HCT116 (cell line): ENCODE results near the gene TEKT4.
"Not testable (repeated sequence)": the region's sequence is repeated elsewhere in the genome, so short reads cannot be mapped to it uniquely, and the experiment has no call there.

ENCODE experiments used
- EZH2 ChIP-seq: fragments of 200-600 bp; sonication (generic); IDR thresholded peaks from 2 replicates; pipeline ENCODE4 v1.6.1; 2017; ENCODE audit warnings: antibody characterized with exemption, mixed run types
- JUND ChIP-seq: IDR thresholded peaks from 2 replicates; pipeline ENCODE4 v1.6.1; 2012
- POLR2AphosphoS5 ChIP-seq: IDR thresholded peaks from 2 replicates; pipeline ENCODE4 v1.6.1; 2011; ENCODE audit warnings: mild to moderate bottlenecking, low read depth, low read length, moderate library complexity
- RAD21 ChIP-seq: IDR thresholded peaks from 2 replicates; pipeline ENCODE4 v1.6.1; 2012; ENCODE audit warnings: low read depth, mild to moderate bottlenecking
- TF ChIP-seq, protein P1 (sequence below), 3 experiments: fragments of 200-600 bp in 1 of 3; sonication (generic) in 1 of 3; IDR thresholded peaks in 2 of 3; conservative IDR thresholded peaks in 1 of 3; 2 replicates each; pipeline ENCODE4 v1.5.1; 2012 to 2017; ENCODE audit warnings: low read depth in 2 of 3, low read length in 2 of 3, antibody characterized with exemption in 1 of 3, borderline replicate concordance in 1 of 3, control low read depth in 1 of 3, mild to moderate bottlenecking in 1 of 3, mixed read lengths in 1 of 3, mixed run types in 1 of 3, moderate library complexity in 1 of 3; ENCODE audit not compliant: insufficient read depth in 1 of 3

DNA sequence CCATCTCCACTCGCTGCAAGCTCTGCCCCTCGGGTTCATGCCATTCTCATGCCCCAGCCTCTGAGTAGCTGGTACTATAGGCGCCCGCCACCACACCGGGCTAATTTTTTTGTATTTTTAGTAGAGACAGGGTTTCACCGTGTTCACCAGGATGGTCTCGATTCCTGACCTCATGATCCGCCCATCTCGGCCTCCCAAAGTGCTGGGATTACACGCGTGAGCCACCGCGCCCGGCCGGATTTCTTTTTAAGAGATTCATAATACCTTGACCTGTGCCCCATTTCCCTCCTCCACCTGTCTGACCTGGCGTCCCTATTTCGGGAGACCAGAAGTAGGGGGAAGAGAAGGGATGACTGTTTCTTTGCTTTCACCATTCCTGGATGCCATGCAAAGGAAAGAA lies 8.3 kb upstream of the TEKT4 start:
- TF ChIP-seq EZH2, RAD21, POLR2AphosphoS5, JUND: not testable (repeated sequence)
- TF ChIP-seq, protein P1, sequence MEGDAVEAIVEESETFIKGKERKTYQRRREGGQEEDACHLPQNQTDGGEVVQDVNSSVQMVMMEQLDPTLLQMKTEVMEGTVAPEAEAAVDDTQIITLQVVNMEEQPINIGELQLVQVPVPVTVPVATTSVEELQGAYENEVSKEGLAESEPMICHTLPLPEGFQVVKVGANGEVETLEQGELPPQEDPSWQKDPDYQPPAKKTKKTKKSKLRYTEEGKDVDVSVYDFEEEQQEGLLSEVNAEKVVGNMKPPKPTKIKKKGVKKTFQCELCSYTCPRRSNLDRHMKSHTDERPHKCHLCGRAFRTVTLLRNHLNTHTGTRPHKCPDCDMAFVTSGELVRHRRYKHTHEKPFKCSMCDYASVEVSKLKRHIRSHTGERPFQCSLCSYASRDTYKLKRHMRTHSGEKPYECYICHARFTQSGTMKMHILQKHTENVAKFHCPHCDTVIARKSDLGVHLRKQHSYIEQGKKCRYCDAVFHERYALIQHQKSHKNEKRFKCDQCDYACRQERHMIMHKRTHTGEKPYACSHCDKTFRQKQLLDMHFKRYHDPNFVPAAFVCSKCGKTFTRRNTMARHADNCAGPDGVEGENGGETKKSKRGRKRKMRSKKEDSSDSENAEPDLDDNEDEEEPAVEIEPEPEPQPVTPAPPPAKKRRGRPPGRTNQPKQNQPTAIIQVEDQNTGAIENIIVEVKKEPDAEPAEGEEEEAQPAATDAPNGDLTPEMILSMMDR (IDR thresholded peaks at IDR 0.05 in 2 of 3, conservative IDR thresholded peaks at IDR 0.05 in 1 of 3; ENCODE audit: borderline replicate concordance in 1 of 3, insufficient read depth in 1 of 3, low read depth in 2 of 3, low read length in 2 of 3): not testable (repeated sequence)
